Caki2 (cell line): ENCODE results near the gene PSMB3. TPM values are rescaled to one million over a fixed set of nuclear protein-coding genes. Genes with fewer than 3 reads are reported as not detected.

Experiments used
- DNase-seq: peaks from one replicate; pipeline ENCODE4 v3.0.0-alpha.2; 2015; ENCODE audit warnings: low read depth
- in situ Hi-C: cut with HindIII; loops from 2 replicates; pipeline ENCODE4 v1.10.0; 2016; ENCODE audit warnings: low sequenced_read_pairs, low pct_unique_long_range_greater_than_20kb, mixed read lengths
- total RNA-seq: library from RNA; depleted of rRNA; stranded (reverse); fragments of >200 nt; shearing (Covaris generic); gene quantifications from 2 replicates; pipeline ENCODE4 v1.2.3, GENCODE V29; 2014; ENCODE audit warnings: low replicate concordance; rRNA removed

The PSMB3 gene
- 364 and 410 TPM in 2 replicates for total RNA-seq

GRCh38 chr17:38752308-38753070 lies at the start of gene PSMB3:
TSS of gene PSMB3 (plus strand) at chr17:38752741. CDS start at chr17:38752827, 86 bp downstream.
- in situ Hi-C loops: no loop called here
- DNase-seq: peak; percentile 99

DNA sequence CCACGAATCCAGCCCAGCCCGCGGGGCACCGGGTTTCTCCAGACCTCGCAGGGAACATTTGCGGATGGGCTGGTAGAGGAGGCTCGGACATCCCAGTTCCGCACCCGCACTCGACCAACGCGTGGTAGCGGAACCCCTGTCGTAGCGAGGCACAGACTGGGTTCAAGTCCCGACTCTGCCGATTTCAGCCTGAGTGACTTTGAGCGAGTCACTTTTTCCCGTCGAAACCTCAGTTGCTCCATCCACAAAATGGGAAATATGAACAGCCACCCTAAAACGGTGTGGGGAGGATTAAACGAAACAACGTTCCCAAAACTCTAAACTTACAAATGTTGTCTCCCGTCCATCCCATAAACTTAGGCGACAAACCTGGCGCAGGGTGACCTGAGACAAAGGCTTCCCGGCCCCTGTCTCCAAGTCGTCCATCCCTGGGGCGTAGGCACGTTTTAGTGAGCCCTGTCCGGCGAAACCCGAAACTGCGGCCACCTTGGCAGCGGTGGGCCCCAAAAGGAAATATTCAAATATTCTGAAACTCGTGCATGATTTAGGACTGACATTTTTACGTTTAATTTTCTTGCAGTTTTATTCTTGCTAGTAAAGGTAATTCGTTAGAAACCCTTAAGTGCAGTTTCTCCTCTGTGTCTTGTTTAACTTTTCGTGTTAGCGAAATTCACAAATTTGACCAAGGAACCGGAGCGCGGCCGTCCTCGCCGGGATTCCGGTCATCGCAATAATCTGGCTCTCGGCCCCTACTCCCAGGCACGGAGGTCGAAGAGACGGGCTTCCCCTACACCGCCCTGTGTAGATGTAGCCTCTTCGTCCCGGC lies 49.4 kb upstream of the PSMB3 start:
- in situ Hi-C loops: no loop called here
- DNase-seq: peak; percentile 31

GRCh38 chr17:38703742-38704605 lies 48.6 kb upstream of the PSMB3 start:
- peak; percentile 83 for DNase-seq
- in situ Hi-C loops: no loop called here

DNA sequence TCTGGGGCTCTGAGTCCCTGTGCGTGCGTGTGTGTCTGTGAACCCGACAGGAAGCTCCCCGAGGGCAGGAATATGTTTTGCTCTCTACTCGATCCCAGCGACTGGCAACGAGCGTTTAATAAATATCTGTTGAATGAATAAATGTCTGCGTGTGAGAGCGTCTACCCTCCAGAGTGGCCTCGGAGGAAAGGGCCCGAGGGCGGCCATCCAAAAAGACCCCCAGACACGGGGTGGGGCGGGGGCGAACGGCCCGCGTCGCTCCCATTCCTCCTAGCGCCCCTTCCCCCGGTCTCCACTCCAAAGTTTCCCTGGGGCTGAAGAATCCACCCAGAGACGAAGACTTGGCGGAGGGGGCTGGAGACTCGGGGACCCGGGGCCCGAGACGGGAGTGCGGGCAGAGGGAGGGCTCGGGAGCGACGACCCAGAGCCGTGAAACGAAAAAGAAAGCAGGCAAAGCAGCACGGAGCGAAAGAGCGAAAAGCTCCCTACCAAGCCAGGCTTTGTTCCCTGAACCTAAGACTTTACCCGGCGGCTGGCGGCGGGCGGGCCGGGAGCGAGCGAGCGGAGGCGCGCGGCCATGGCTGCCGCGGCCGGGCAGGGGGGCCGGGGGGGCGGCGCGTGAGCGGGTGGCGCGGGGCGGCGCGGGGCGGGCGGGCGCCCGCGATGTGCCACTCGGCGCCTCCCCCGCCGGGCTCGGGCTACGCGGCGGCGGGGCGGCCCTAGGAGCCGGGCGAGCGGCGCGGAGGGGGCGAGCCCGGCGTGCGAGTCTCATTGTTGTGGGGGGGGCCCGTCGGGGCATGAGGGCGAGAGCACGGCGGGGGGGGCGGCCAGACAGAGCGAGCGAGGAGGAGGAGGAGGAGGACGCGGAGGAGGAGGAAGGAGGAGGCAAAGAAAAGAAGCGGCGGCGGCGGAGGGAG lies 47.7 kb upstream of the PSMB3 start, which contains the start of gene MLLT6:
TSS of gene MLLT6 (plus strand) at position 668 of the 917 bp plus-strand sequence. CDS start 360 bp downstream, outside the sequence.
- DNase-seq: peak; percentile 68
- in situ Hi-C loops: no loop called here

GRCh38 chr17:38705523-38705802 lies 47.1 kb upstream of the PSMB3 start:
- in situ Hi-C loops: no loop called here
- DNase-seq: no peak

GRCh38 chr17:38705803-38706504 lies 46.6 kb upstream of the PSMB3 start:
- in situ Hi-C loops: no loop called here
- peak; percentile 33 for DNase-seq

- in situ Hi-C loops: no loop called here
- DNase-seq: no peak
Observed at GRCh38 chr17:38706505-38707216, 45.9 kb upstream of the PSMB3 start.

DNA sequence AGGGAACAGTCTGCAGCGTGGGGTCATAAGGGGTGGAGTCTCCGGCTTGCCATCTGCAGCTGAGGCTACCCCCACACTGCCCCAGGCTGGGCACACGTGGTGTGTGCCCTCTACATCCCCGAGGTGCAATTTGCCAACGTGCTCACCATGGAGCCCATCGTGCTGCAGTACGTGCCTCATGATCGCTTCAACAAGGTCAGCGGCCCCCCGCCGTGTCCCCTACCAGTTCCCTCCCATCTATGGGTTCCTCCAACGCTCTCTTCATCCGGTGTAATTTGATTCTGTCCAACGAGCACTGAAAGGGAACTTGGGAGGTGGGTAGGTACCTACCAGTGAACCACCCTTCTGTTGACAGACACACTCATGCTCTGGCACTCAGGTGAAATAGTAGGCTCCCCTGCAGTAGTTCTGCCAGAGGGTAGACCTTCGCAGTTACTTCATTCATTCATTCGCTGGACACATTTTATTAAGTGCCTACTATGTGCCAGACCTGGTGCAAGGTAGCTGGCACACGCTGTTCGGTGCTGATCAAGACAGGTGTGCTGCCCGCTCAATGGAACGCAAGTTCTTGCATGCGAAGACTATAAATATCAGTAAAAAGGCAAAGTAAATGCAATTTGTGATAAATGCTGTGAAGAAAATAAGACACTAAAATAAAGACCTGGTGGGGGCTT lies 44.7 kb upstream of the PSMB3 start:
- DNase-seq: no peak
- in situ Hi-C loops: no loop called here

DNA sequence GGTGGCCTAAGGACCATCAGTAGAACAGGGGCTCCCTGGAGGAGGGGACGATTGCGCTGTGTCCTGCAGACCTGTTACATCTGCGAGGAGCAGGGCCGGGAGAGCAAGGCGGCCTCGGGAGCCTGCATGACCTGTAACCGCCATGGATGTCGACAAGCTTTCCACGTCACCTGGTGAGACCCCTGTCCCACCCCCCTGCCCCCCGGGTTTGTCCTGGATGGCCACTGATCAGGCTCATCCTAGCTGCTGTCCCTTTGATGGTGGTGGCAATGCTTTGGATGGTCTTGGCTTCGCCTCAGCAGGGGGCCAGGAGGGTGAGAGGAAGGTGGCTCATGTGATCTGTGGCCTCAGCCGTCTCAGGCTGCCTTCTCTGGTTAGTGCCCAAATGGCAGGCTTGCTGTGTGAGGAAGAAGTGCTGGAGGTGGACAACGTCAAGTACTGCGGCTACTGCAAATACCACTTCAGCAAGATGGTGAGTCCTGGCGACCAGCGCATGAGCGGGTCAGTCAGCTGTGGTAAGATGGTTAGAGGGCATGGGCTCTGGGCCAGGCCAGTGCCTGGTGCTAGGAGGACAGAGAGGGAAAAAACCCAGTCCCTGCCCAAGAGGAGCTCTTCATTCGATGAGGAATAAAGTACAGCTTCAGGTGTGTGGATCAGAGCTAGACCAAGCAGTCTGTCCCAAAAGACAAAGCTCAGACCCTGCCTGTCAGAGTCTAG lies 43.3 kb upstream of the PSMB3 start:
- no peak for DNase-seq
- in situ Hi-C loops: no loop called here

DNA sequence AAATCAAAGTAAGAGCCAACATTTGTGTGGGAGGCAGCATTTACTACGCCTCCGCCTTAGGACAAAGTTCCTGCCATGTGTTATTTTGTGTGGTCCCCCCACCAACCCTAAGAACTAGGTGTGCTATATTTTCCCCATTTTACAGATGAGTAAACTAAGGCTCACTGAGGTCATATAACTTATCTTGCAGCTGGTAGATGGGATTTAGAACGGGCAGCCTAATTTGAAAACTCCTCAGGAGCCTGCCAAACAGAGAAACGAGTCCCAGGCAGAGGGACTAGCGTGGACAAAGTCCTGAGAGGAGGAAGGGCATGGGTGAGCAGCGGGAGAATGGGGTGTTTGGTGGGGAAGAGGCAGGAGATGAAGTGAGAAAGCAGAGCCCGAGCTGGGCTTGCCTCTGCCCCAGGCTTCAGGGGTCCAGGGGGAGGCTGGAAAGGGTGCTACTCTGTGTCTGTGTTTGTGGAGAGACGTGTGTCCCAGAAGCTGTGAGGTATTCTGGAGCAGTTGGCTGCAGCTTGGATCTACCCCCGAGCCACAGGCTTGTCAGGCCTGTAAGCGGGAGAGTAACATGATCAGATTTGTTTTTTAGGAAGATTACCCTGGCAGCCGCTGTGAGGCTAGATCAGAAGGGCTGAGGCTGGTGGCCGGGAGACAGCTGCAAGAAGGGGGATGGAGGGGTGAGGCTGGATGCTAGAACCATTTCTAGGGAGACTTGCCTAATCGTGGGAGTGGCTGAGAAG lies 42.5 kb upstream of the PSMB3 start:
- no peak for DNase-seq
- in situ Hi-C loops: no loop called here

GRCh38 chr17:38710604-38710962 lies 42.0 kb upstream of the PSMB3 start:
- in situ Hi-C loops: no loop called here
- no peak for DNase-seq

DNA sequence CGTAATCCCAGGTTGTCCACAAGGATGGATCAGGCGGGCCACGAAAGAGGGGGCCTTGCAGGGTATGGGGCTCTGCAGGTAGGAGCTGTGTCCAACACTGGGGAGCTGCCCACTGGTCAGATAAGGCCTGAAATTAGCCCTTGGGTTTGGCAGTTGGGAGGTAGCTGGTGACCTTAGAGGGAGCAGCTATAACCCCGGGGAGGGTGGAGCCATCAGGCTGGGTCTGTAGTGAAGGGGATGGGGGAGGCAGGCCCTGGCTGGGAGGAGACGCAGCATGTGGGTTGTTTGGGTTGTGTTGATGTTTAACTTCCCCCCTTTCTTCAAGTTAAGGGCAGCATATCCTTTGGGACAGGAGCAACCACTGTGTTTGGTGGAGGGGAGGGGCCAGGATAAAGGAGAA lies 41.6 kb upstream of the PSMB3 start:
- DNase-seq: no peak
- in situ Hi-C loops: no loop called here

GRCh38 chr17:38711792-38712571 lies 40.6 kb upstream of the PSMB3 start:
- in situ Hi-C loops: no loop called here
- DNase-seq: no peak

GRCh38 chr17:38712593-38712992 lies 39.9 kb upstream of the PSMB3 start:
- in situ Hi-C loops: no loop called here
- DNase-seq: no peak
